OCI-LY3 (cell line): Measurements from ENCODE around the gene KCNJ9.

Experiments used
- H2AFZ ChIP-seq: fragments of 200-600, 300-600 bp; shearing (Covaris generic); 2 replicates; pipeline ENCODE4 v1.6.0; 2014; ENCODE audit warnings: antibody characterized with exemption, low read depth, low read length
- H3K27ac ChIP-seq: fragments of 200-600, 300-600 bp; sonication (generic); 2 replicates; pipeline ENCODE4 v1.5.1; 2014; ENCODE audit warnings: mild to moderate bottlenecking, low read length, moderate library complexity, mixed read lengths
- H3K27me3 ChIP-seq: fragments of 200-600, 300-600 bp; sonication (generic); 2 replicates; pipeline ENCODE4 v1.6.1; 2014; ENCODE audit warnings: low read depth, low read length, mixed read lengths
- H3K36me3 ChIP-seq: fragments of 200-600, 300-600 bp; sonication (generic); replicated peaks from 2 replicates; pipeline ENCODE3; 2014; ENCODE audit warnings: low read depth, low read length, mixed read lengths
- H3K4me1 ChIP-seq: fragments of 300-600, 200-600 bp; sonication (generic); 2 replicates; pipeline ENCODE4 v1.6.1; 2014; ENCODE audit warnings: low read length, mixed read lengths
- H3K4me2 ChIP-seq: fragments of 200-600, 300-600 bp; sonication (generic); 2 replicates; pipeline ENCODE4 v1.6.1; 2014; ENCODE audit warnings: low read length, mixed read lengths
- H3K4me3 ChIP-seq: fragments of 300-600, 200-600 bp; sonication (generic); 2 replicates; pipeline ENCODE4 v1.5.1; 2014; ENCODE audit warnings: antibody characterized with exemption, mild to moderate bottlenecking, low read length, moderate library complexity
- H3K79me2 ChIP-seq: fragments of 300-600, 200-600 bp; shearing (Covaris generic); 2 replicates; pipeline ENCODE4 v1.6.1; 2014; ENCODE audit warnings: mild to moderate bottlenecking, low read length, mixed read lengths
- H3K9ac ChIP-seq: fragments of 300-600, 200-600 bp; shearing (Covaris generic); 2 replicates; pipeline ENCODE4 v1.6.0; 2014; ENCODE audit warnings: mild to moderate bottlenecking, low read length, moderate library complexity
- H3K9me3 ChIP-seq: fragments of 200-600, 300-600 bp; shearing (Covaris generic); 2 replicates; pipeline ENCODE4 v1.6.1; 2014; ENCODE audit warnings: low read length, mixed read lengths; ENCODE audit not compliant: insufficient read depth
- H4K20me1 ChIP-seq: fragments of 200-600, 300-600 bp; sonication (generic); 2 replicates; pipeline ENCODE4 v1.6.1; 2016; ENCODE audit warnings: low read length, mixed read lengths; ENCODE audit not compliant: insufficient read depth
- EZH2phosphoT487 ChIP-seq: fragments of 200-600 bp; shearing (Covaris generic); IDR thresholded peaks from 2 replicates; pipeline ENCODE4 v1.6.1; 2018; ENCODE audit warnings: antibody characterized with exemption, mixed run types, low read depth
- TF ChIP-seq, protein P1 (sequence below): fragments of 200-600, 300-600 bp; sonication (generic); IDR thresholded peaks from 2 replicates; pipeline ENCODE4 v1.5.1; 2014; ENCODE audit warnings: antibody characterized with exemption, low read length, low read depth

KCNJ9 gene

DNA sequence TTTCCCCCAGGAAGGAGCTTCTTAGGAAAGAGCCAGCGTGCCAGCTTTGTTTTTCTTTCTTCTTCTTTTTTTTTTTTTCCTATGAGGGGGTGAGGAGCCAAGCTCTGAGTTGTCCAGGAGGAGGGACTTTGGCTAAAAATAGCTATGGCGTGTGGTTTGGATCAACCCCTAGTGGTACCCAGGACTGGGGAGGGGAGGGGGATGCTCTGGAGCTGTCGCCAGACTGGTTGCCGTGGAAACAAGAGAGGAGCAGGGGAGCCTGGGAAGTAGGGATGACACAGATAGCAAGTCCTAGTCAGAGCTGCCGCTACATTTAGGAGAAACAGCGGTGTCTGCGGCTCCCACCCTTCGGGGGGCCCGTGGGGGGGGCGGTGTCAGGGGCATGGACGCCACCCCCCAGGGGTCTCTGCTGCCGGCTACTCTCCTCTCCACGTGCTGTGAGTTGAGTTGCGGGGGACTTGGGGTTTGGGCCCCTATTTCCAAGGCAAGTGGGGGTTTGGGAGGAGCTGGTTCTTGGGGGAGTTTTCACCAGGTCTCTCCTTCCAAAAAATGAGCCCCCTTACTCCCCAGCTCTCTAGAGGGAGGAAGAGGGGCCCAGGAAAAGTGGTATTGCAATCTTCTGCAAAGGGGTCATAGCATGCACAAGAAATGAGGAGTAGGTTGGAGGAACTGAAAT, at the start of gene KCNJ9:
Gene KCNJ9, plus strand, starts transcription at position 278 of the 676 bp plus-strand sequence. CDS start 2,493 bp downstream, outside the sequence.
- no peak within 1 kb of the TSS for H3K27ac ChIP-seq
- H4K20me1 ChIP-seq, result no peaks in the 10 kb centered on the region
- no peaks in the 10 kb centered on the region for H3K36me3 ChIP-seq
- peaks cover 34% of the 10 kb centered on the region for H3K27me3 ChIP-seq
- no peak within 1 kb of the TSS for H3K4me3 ChIP-seq
- peaks cover 3% of the 10 kb centered on the region for H3K4me1 ChIP-seq
- no peak within 1 kb of the TSS for H3K9ac ChIP-seq
- no peaks in the 10 kb centered on the region for H3K9me3 ChIP-seq
- H3K4me2 ChIP-seq, result no peak within 1 kb of the TSS
- TF ChIP-seq, protein P1, sequence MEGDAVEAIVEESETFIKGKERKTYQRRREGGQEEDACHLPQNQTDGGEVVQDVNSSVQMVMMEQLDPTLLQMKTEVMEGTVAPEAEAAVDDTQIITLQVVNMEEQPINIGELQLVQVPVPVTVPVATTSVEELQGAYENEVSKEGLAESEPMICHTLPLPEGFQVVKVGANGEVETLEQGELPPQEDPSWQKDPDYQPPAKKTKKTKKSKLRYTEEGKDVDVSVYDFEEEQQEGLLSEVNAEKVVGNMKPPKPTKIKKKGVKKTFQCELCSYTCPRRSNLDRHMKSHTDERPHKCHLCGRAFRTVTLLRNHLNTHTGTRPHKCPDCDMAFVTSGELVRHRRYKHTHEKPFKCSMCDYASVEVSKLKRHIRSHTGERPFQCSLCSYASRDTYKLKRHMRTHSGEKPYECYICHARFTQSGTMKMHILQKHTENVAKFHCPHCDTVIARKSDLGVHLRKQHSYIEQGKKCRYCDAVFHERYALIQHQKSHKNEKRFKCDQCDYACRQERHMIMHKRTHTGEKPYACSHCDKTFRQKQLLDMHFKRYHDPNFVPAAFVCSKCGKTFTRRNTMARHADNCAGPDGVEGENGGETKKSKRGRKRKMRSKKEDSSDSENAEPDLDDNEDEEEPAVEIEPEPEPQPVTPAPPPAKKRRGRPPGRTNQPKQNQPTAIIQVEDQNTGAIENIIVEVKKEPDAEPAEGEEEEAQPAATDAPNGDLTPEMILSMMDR, result no peak
- TF ChIP-seq EZH2phosphoT487, result no peak
- H2AFZ ChIP-seq, result no peak within 1 kb of the TSS
- no peaks in the 10 kb centered on the region for H3K79me2 ChIP-seq

DNA sequence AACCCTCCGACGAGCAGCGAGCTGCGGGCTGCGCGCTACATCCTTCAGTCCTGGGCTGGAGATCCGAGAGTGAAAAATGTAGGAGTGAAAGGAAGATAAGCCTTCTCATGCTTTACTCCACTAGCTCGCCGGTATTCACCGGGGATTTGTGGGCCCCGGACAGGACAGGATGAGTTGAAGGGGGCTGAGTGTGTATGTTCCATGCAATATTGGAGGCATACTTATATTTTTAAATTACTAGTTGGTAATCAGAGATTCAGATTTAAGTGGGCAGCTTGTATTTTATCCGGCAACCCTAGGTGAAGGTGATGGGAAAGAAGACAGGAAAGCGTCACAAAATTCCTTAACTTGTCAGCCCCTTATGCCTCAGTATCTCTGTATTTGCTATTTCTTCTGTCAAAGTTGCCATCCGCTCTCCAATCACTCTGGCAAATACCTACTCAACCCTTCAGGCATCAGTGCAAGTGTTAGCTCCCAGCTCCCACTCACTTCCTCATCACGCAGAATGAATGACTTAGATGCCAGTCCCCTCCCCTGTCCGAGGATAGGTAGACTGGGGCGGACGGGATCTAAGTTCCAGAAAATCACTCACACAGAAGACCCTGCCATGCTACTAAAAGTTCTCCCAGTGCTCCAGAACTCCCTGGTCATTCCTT, 49.0 kb upstream of the KCNJ9 start:
- H3K4me1 ChIP-seq, result peaks cover 15% of the 10 kb centered on the region
- H3K4me3 ChIP-seq, result peak overlapping the region; percentile 88
- peaks cover 5% of the 10 kb centered on the region; the same call in 1 of the 2 replicates for H3K27me3 ChIP-seq
- peak overlapping the region; percentile 95 for H2AFZ ChIP-seq
- H3K36me3 ChIP-seq, result no peaks in the 10 kb centered on the region
- H3K4me2 ChIP-seq, result peak overlapping the region; percentile 83
- no peaks in the 10 kb centered on the region for H4K20me1 ChIP-seq
- peaks cover 15% of the 10 kb centered on the region for H3K79me2 ChIP-seq
- H3K9me3 ChIP-seq, result no peaks in the 10 kb centered on the region
- H3K9ac ChIP-seq, result peak overlapping the region; percentile 80
- H3K27ac ChIP-seq, result no peak overlapping the region
- TF ChIP-seq, protein P1, result no peak
- no peak for TF ChIP-seq EZH2phosphoT487

DNA sequence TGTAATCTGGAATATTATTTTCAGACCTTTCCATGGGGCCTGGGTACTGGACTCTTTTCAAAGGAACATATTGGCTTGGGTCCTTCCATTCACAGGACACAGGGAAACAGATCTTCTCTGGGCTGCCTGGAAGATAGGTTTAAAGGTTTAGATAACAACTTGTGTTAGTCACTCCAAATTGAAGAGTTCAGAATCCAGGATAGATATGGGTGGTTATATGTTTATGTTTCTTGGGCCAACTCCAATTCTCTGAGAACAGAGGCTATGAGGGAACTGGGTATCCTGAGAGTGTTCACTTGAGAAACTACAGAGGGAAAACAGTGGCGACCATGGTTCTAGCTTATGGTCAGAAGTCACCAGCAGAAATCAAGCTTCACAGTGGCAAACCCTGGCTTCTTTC, 40.9 kb upstream of the KCNJ9 start:
- TF ChIP-seq, protein P1, result no peak
- no peak for TF ChIP-seq EZH2phosphoT487
- no peak overlapping the region for H2AFZ ChIP-seq

DNA sequence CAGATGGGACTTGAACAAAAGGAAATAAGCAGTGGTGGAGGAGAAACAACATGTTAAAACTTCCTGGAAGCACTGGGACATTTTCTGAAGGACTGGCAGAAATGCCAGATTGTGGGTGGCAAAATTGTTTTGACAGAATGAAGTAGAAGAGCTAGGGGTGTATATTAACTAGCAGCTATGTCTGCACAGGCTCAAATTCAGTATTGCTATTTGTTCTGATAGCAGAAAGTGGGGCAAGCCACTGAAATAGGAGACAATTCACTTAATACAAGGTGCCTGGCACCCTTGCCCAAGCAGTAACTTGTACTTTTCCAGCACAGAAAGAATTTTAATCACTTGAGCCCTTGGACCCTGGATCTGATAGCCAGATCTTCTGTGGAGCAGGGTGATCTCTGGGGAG, 37.8 kb upstream of the KCNJ9 start:
- Histone ChIP-seq H3K9me3 (no peaks in the 10 kb centered on the region), H3K27ac (no peak overlapping the region), H3K36me3 (no peaks in the 10 kb centered on the region), H3K79me2 (no peaks in the 10 kb centered on the region), H2AFZ (no peak overlapping the region), H3K4me3 (no peak overlapping the region), H3K9ac (no peak overlapping the region), H3K27me3 (peaks cover 22% of the 10 kb centered on the region), H3K4me1 (peaks cover 14% of the 10 kb centered on the region), H3K4me2 (no peak overlapping the region), H4K20me1 (no peaks in the 10 kb centered on the region)
- no peak for TF ChIP-seq EZH2phosphoT487
- TF ChIP-seq, protein P1, result no peak

More for the DNA sequence above, 40.9 kb upstream of the KCNJ9 start:
- H3K79me2 ChIP-seq, result no peaks in the 10 kb centered on the region
- no peak overlapping the region for H3K4me3 ChIP-seq
- H4K20me1 ChIP-seq, result no peaks in the 10 kb centered on the region
- H3K27ac ChIP-seq, result no peak overlapping the region
- H3K9ac ChIP-seq, result no peak overlapping the region
- H3K27me3 ChIP-seq, result peaks cover 15% of the 10 kb centered on the region
- no peaks in the 10 kb centered on the region for H3K36me3 ChIP-seq
- no peaks in the 10 kb centered on the region for H3K4me1 ChIP-seq
- no peak overlapping the region for H3K4me2 ChIP-seq
- no peaks in the 10 kb centered on the region for H3K9me3 ChIP-seq
